HG03432 (cell line): ENCODE data around the gene SNTB2.

Source experiments
- ATAC-seq: cut with Tn5 transposase; IDR thresholded peaks from one replicate; pipeline ENCODE4 v1.9.1; 2021; ENCODE audit warnings: mild to moderate bottlenecking, moderate library complexity; ENCODE audit not compliant: unreplicated experiment

SNTB2 gene

DNA sequence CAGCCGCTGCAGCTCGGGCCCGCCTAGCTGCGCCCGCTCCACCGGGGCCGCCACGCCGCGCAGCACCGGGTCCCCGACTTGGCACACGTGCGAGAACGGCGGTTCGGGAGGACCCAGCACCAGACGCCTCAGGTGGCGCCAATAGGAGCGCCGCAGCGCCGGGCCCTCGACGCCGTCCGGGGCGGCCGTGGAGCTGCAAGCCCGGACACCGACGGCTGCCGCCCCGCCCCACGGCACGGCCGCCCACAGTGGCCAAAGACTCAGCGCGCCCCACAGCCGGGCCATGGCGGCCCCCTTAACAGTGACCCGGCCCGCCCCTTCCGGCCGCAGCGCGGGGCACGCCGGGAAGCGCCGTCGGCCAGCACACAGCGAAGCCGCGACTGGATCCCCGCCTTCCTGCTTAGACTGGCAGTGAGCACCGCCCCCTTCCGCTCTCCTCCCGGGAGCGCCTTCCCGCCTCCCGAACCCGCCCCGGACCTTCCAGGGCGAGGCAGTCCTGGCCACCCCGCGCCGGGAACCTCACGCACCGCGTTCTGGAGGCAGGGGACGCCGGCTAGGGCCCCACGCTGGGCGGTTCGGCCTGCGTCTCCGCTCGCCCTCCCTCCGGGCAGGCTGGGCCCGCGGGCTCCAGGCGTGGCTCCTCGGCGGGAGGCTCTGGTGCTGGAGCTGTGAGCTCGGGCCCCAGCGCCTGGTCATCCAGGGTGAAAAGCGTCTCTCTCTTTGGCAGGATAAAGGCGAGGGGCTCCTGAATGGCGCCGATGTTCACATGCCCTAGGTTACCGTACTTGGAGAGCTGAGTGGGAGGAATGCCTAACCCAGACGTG is 143.5 kb downstream of the SNTB2 start, which contains the start of gene PDF:
PDF (minus strand) TSS at position 303 of the 824 bp plus-strand sequence; CDS start at position 285, 18 bp downstream.
- ATAC-seq: peak; percentile 95

DNA sequence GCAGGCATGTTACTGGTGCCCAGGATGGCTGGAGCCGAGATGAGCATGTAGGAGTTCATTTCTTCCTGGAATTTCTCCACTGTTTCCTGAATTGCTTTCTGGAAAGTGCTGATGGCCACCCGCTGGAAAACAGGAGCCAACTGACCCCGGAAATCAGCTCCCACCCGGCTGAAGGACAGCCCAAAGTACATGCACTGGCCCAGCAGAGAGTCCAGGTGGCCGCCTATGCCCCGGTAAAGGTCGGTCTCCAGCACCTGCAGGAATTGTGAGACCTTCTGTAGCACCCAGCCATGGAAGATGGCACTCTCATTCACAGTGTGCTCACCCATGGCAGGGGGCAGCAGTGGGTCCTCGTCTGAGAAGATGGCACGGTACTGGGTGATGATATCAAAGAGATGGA is 147.7 kb downstream of the SNTB2 start:
- no peak for ATAC-seq

DNA sequence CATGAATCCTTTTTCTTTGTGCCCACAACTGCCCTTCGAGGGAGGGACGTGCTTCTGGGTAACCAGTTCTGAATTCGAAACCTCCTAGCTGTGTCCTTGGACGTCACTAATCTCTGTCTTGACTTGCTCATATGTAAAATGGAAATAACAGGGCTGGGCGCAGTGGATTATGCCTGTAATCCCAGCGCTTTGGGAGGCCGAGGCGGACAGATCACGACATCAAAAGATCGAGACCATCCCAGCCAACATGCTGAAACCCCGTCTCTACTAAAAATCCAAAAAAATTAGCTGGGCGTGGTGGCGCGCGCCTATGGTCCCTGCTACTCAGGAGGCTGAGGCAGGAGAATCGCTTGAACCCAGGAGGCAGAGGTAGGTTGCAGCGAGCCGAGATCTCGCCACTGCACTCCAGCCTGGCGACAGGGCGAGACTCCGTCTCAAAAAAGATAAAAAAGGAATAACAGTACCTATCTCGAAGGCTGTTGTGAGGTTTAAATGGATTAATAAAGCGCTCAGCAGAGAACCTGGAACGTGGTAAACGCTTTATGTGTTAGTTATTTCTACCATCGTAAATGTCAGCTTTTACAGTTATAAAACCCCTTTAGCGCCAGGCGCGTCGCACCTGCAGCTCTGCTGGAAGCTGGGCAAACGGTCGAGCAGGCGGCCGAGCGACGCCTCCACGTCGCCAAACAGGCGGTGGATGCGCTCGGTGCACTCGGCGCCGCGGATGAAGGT is 151.8 kb downstream of the SNTB2 start:
- no peak for ATAC-seq

DNA sequence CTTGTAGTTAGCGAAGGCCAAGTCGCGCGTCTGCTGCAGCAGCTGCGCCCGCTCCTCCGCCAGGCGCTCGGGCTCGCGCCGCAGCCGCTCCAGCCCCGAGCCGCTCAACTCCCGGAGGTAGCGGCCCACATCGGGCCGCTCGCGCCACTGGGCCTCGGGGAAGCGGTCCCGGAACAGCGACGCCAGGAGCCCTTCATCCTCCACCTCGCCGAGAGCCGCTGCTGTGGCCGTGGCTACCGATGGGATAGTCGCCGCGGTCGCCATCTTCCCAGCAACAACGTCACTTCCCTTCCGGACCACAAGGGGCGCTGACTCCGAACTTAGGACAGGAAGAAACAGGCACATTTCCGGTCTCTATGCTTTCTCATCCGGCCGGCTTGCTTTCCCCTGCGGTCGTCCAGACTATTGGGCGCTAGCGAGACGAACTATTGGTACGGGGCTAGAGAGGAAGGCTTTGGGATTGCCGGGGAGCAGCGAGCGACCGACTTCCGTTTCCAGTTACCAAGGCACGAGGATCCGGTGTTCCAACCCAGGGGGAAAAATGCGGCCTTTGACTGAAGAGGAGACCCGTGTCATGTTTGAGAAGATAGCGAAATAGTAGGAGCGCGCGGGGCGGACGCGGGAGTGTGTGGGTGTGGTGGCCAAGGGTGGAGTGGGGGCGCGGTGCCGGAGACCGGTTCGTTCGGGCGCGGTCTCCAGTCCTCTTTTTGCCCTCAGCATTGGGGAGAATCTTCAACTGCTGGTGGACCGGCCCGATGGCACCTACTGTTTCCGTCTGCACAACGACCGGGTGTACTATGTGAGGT is 152.5 kb downstream of the SNTB2 start, which contains the start of the genes COG8 and NIP7:
COG8 (minus strand) TSS at position 276 of the 806 bp plus-strand sequence; CDS start at position 264, 12 bp downstream.
NIP7 (plus strand) TSS at position 484 of the 806 bp plus-strand sequence; CDS start at position 542, 58 bp downstream.
- peak; percentile 89 for ATAC-seq

DNA sequence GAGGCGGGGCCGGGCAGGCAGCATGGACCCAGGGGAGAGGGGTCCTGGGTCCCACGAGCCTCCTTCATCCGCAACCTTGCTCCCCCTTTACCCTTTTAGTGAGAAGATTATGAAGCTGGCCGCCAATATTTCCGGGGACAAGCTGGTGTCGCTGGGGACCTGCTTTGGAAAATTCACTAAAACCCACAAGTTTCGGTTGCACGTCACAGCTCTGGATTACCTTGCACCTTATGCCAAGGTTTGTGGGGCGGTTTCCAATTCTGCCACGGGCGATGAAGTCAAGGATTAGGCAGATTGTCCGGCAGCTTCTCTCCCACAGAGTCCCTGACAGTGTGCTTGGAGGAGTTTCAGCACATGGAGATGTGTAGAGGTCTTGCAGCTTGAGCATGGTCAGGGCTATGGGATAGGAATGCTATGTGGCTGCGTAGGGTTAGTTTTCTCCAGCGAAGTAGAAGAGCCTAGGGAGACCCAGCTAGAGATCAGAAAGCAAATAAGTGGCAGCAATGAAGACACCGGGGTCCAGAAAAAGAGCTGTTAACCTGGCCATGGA is 153.2 kb downstream of the SNTB2 start:
- no peak for ATAC-seq

DNA sequence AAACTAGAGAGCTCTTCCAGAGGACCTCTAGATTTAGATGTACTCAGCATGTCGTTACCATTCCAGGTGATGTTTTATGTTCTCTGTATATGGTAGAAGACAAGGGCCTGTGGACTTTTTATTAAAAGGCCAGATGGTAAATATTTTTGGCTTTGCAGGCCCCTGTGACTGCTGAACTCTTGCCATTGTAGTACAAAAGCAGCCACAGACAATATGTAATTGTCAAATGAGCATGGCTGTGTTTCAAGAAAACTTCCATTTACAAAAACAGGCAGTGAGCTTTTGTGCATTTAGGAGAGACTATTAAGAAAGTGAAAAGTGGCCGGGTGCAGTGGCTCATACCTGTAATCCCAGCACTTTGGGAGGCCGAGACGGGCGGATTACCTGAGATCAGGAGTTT is 157.2 kb downstream of the SNTB2 start:
- ATAC-seq: no peak

DNA sequence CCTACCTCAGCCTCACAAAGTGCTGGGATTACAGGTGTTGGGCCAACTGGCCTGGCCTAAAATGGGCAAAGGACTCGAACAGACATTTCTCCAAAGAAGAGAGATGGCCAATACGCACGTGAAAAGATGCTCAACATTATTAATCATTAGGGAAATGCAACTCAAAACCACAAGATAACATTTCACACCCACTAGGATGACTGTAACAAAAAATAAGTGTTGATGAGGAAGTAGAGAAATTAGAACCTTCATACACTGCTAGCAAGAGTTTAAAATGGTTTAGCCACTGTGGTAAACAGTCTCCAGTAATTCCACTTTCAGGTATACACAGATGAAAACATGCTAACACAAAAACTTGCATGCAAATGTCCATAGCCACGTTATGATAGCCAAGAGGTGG is 159.0 kb downstream of the SNTB2 start:
- no peak for ATAC-seq

DNA sequence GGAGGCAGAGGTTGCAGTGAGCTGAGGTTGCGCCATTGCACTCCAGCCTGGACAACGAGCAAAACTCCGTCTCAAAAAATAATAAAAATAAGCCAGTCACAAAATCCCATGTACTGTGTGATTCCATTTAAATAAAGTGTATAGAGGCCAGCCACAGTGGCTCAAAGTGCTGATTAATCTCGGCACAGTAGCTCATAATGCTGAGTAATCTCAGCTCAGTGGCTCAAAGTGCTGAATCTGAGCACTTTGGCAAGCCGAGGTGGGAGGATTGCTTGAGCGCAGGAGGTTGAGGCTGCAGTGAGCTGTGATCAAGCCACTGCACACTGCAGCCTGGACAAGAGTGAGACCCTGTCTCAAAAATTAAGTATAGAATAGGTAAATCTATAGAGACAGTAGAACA is 159.7 kb downstream of the SNTB2 start:
- ATAC-seq: no peak

DNA sequence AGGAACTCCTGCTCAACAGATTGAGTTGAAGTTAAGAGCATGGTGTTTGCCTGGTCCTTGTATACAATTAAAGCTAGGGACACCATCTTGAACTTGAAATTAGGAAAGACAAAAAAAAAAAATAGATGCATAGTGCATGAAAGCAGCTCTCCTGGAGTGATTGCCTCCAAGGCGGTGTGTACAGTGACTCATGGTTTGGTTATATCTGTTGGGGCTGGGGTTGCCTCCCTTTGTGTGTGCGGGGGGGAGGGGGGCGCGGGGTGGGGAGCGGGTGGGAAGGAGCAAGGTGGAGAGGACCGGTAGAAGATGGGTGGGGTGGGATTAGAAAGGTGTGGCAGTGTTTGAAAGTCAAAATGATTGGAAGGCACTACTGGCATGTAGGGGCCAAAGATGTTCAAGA is 161.3 kb downstream of the SNTB2 start:
- no peak for ATAC-seq

DNA sequence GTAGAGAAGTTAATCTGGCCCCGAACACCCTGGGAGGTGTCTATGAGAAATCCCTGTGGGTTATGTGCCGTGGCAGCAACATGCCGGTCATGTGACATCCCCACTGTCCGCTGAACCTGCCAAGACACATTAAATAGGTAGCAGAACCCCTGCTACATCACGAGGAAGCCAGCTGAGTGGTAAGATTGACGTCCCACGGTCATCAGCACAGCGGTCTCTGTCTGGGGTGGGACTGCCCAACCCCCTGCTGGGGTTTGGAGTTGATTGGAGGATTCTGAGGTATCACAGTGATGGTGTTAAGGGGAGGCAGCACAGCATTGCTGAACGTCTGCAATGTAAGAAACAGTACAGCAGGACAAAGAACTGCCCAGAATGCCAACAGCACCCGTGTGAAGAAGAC is 162.6 kb downstream of the SNTB2 start:
- no peak for ATAC-seq

DNA sequence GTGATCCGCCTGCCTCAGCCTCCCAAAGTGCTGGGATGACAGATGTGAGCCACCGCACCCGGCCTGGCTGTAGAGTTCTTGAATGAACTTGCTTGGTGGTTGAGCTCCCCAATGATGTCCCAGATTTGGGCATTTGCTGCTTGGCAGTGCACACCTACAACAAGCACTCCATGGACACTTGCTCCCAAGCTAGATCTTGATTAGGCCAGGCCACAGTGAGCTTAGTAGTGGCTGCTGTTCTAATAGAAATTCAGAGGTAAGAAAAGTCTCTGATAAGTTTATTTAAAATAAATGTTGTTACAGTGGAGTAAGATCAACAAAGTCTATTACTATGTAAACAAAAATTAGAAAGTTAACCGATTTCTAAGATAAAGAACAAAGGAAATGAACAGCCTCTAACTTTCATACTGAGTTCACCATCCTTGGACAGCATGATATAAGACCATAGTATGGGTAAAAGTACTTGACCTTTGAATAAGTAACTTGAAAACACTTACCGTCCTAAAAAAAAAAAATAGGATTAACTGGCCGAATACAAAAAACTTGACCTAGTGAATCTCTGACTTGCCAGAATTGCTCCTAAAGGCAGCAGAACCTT is 163.7 kb downstream of the SNTB2 start:
- ATAC-seq: no peak

DNA sequence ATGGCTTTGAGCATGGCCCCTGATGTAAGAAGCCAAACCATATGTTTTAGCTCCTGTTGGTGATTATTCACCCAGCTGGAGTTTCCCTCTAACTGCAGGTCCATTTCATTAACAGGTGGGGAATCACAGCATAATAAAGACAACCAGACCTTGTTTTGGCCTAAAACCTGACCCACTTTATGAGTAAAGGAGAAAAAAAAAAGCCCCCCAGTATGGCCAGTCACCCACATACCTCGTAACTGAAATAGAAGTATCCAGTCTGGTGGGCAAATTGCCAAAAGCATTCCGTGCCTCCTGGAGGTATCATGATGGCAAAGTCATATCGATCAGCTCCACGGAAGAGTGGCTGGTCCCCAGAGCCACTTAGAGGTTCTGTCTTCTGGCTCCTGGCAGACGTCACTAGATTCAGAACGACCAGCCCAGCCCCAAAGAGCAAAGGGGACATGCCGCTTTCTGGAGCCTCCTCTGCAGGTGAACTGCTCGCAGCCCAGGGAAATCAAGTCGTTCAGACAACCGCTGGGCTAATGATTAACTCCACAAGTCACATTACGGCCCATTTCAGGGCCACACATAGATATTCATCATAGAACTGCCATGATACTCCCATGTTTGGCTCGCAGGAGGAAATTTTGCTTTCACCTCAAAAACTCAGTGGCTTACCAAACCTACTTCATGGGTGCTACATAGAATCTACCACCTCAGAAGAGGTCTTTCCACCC is 164.5 kb downstream of the SNTB2 start, which contains the start of gene TMED6:
TMED6 (minus strand) TSS at position 478 of the 719 bp plus-strand sequence; CDS start at position 445, 33 bp downstream.
- ATAC-seq: no peak
